Small intestine (tissue), 7 donors: ENCODE measurements around the gene CAPN8. TPM values are rescaled to one million over a fixed set of nuclear protein-coding genes. Genes with fewer than 3 reads are reported as not detected.

Source experiments
- DNase-seq, 2 donors: peaks; one replicate each; pipeline versions ENCODE4 v3.0.0 to v3.0.0-alpha.2; 2013
- FAIRE-seq: peaks from 2 replicates; lab custom pipeline; 2012; peaks lifted over from hg19 to GRCh38; lab: Jason Lieb, UNC
- H3K27ac ChIP-seq, 3 donors: one replicate each; pipeline ENCODE4 v1.5.1; 2013; ENCODE audit warnings: low read length in 2 of 3, mild to moderate bottlenecking in 2 of 3, control low read depth in 1 of 3, inconsistent platforms in 1 of 3, low read depth in 1 of 3, moderate library complexity in 1 of 3
- H3K27me3 ChIP-seq, 3 donors: one replicate each; pipeline ENCODE4 v1.6.1; 2013; ENCODE audit warnings: low read length in 3 of 3, inconsistent platforms in 1 of 3; ENCODE audit not compliant: control insufficient read depth in 3 of 3, insufficient read depth in 3 of 3
- H3K36me3 ChIP-seq, 3 donors: one replicate each; pipeline ENCODE4 v1.6.1; 2013; ENCODE audit warnings: low read length in 3 of 3, inconsistent platforms in 1 of 3, low read depth in 1 of 3, mild to moderate bottlenecking in 1 of 3, moderate library complexity in 1 of 3; ENCODE audit not compliant: control insufficient read depth in 3 of 3, insufficient read depth in 2 of 3
- H3K4me1 ChIP-seq, 3 donors: one replicate each; pipeline ENCODE4 v1.6.1; 2013; ENCODE audit warnings: low read length in 2 of 3, inconsistent platforms in 1 of 3, low read depth in 1 of 3, mild to moderate bottlenecking in 1 of 3, moderate library complexity in 1 of 3; ENCODE audit not compliant: control insufficient read depth in 3 of 3, insufficient read depth in 2 of 3
- H3K4me3 ChIP-seq, 3 donors: one replicate each; pipeline ENCODE4 v1.5.1; 2013; ENCODE audit warnings: low read length in 3 of 3, control low read depth in 1 of 3, inconsistent platforms in 1 of 3, low read depth in 1 of 3, mild to moderate bottlenecking in 1 of 3, moderate library complexity in 1 of 3
- H3K9me3 ChIP-seq, 2 donors: one replicate each; pipeline ENCODE4 v1.6.1; 2013; ENCODE audit warnings: low read depth in 1 of 2, low read length in 1 of 2; ENCODE audit not compliant: control insufficient read depth in 2 of 2, insufficient read depth in 1 of 2
- WGBS, 3 donors: extraction: QIAGEN DNeasy Blood & Tissue Kit; methylation state at CpG; one replicate each; pipeline ENCODE4 v1.1.7; 2013; 5-methylcytosine and 5-hydroxymethylcytosine counted together
- polyA plus RNA-seq, 4 donors: library from polyadenylated mRNA; stranded (reverse) in 3 of 4; unstranded in 1 of 4; fragments of 200-250 nt in 3 of 4; fragments of 120-200 nt in 1 of 4; gene quantifications; one replicate each; pipeline versions ENCODE4 v1.2.1 to v1.2.3, GENCODE V29; 2013
- donor health status: healthy with polysubstance abuse.
- donor health status: control.
- donor health status: control.
- donor health status: Bipolar disorder and iron deficiency.
- donor health status: healthy.

The CAPN8 gene
- polyA plus RNA-seq, 4 donors = 5.1 to 14.8 (median 11.8) TPM

DNA sequence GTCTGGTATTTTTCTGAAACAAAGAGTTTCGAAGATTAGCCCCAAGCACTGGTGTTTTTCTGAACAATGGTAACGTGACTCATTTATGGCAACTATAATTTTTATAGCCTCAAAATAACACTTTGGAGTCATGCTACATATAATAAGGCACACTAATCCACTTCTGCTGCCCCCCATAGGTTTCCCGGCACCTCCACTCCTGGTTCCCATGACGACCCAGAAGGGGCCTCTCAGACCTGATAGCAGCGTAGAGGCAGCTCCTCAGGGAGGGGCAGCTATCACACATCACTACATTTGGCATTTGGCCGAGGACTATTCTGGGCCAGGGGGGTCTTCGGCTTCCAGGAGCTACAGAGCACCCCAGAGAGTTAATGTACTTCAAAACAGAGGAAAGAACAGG is 23.3 kb downstream of the CAPN8 start:
- no peaks in the 10 kb centered on the region for H3K36me3 ChIP-seq
- H3K27me3 ChIP-seq = no peaks in the 10 kb centered on the region
- no peaks in the 10 kb centered on the region for H3K9me3 ChIP-seq
- 22 to 48% (median 29%) methylated on average over 7 of the region's 7 CpGs for WGBS, 3 donors
- peak overlapping the region in 1 of 3 donors; percentile 11 for H3K27ac ChIP-seq
- FAIRE-seq (no peak), DNase-seq (peak in 1 of 2 donors; percentile 54)
- H3K4me3 ChIP-seq = no peak overlapping the region
- H3K4me1 ChIP-seq = peaks cover 0 to 14% (median 5%) of the 10 kb centered on the region in 3 donors

DNA sequence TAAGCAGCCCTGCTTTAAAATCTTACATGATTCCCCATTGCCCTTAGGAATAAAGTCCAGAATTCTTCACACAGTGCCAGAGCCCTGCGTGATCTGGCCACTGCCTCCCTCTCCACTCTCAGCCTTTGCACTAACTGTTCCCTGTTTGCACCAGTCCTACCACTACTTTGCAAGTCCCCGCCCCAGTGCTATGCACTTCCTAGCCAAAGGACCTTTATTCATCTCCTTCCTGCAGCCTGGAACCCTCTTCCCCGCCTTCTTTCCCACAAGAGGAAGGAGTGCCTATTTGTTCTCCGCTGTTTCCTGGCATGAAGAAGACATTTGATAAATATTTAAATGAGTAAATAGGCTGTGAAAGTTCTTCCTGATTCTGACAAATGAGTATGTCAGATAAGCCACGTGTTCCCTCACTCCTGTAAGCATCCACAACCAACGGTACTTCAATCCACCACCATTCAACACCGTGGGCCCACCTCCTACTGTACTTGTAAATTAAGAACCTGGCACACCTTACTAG is 23.9 kb downstream of the CAPN8 start:
- WGBS, 3 donors = 8 to 46% (median 31%) methylated on average over 7 of the region's 7 CpGs
- FAIRE-seq = no peak
- Histone ChIP-seq H3K27ac (peak overlapping the region in 1 of 3 donors; percentile 59), H3K9me3 (no peaks in the 10 kb centered on the region), H3K4me1 (peaks cover 0 to 14% (median 5%) of the 10 kb centered on the region in 3 donors), H3K36me3 (no peaks in the 10 kb centered on the region), H3K27me3 (no peaks in the 10 kb centered on the region), H3K4me3 (no peak overlapping the region)
- peak; percentile 48 to 96 for DNase-seq

- peaks cover 0 to 14% (median 5%) of the 10 kb centered on the region in 3 donors for H3K4me1 ChIP-seq
- no peak overlapping the region for H3K27ac ChIP-seq
- H3K27me3 ChIP-seq = no peaks in the 10 kb centered on the region
- H3K36me3 ChIP-seq = no peaks in the 10 kb centered on the region
- 35 to 37% (median 36%) methylated on average over 2 of the region's 2 CpGs for WGBS, 3 donors
- peaks cover 0 to 6% of the 10 kb centered on the region in 2 donors for H3K9me3 ChIP-seq
- no peak for FAIRE-seq
- H3K4me3 ChIP-seq = no peak overlapping the region
- DNase-seq = peak in 1 of 2 donors; percentile 75
Measured at GRCh38 chr1:223639331-223639749, 26.2 kb downstream of the CAPN8 start.

DNA sequence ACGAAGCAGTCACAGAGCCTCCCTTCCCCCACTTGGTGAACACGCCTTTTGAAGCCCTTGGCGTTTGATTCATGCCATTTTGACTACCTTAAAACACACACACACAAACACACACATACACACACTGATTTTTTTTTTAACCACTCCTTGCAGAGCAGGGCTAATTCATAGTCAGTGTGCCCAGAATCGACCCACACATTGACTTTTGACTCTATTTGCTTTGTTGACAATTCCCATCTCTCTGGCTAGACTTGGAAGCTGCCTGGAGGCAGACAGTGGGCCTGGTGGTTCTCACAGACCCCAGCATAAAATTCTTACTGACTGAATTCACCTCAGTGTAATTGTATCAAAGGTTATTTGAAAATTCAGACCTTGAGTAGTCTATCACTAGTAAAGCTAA is 30.3 kb downstream of the CAPN8 start:
- no peak overlapping the region for H3K4me3 ChIP-seq
- no peaks in the 10 kb centered on the region for H3K4me1 ChIP-seq
- FAIRE-seq (no peak), DNase-seq (no peak)
- H3K27me3 ChIP-seq = peaks cover 0 to 2% (median 0%) of the 10 kb centered on the region in 3 donors
- no peak overlapping the region for H3K27ac ChIP-seq
- WGBS, 3 donors = 58 to 67% (median 65%) methylated on average over 4 of the region's 4 CpGs
- H3K9me3 ChIP-seq = peaks cover 0 to 10% of the 10 kb centered on the region in 2 donors
- H3K36me3 ChIP-seq = no peaks in the 10 kb centered on the region

- Histone ChIP-seq H3K27ac (no peak overlapping the region), H3K36me3 (no peaks in the 10 kb centered on the region), H3K9me3 (peaks cover 0 to 10% of the 10 kb centered on the region in 2 donors), H3K4me3 (no peak overlapping the region), H3K4me1 (no peaks in the 10 kb centered on the region), H3K27me3 (peaks cover 0 to 2% (median 0%) of the 10 kb centered on the region in 3 donors)
- FAIRE-seq (no peak), DNase-seq (no peak)
- WGBS, 3 donors = 65 to 84% (median 75%) methylated on average over 4 of the region's 4 CpGs
Measured at GRCh38 chr1:223634423-223634822, 31.1 kb downstream of the CAPN8 start.

- WGBS, 3 donors = 52 to 83% (median 75%) methylated on average over 6 of the region's 6 CpGs
- Histone ChIP-seq H3K4me3 (no peak overlapping the region), H3K27ac (no peak overlapping the region), H3K27me3 (peaks cover 0 to 2% (median 0%) of the 10 kb centered on the region in 3 donors), H3K36me3 (no peaks in the 10 kb centered on the region), H3K9me3 (peaks cover 0 to 10% of the 10 kb centered on the region in 2 donors), H3K4me1 (no peaks in the 10 kb centered on the region)
- DNase-seq (no peak), FAIRE-seq (no peak)
Measured at GRCh38 chr1:223631956-223632355, 33.5 kb downstream of the CAPN8 start.

DNA sequence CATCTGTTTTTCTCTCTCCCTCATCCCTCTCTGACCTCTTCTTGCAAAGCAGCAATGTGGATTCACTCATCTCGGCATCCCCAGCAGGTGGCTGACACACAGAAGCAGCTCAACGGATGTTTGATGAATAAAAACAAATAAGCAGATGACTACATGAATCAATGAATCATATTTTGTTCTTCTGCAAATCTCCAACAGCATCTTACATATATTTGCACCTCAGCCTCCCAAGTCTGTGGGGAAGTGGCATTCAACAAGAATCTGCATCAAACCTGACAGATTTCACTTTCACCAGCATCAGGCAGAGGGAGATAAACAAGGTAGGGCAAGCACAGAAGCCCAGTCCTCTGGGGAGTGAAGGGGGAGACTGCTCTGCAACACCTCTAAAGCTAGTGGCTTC is 34.0 kb downstream of the CAPN8 start:
- Histone ChIP-seq H3K4me1 (no peaks in the 10 kb centered on the region), H3K9me3 (peaks cover 0 to 10% of the 10 kb centered on the region in 2 donors), H3K27ac (no peak overlapping the region), H3K36me3 (no peaks in the 10 kb centered on the region), H3K27me3 (peaks cover 0 to 2% (median 0%) of the 10 kb centered on the region in 3 donors), H3K4me3 (no peak overlapping the region)
- DNase-seq = no peak
- FAIRE-seq = no peak
- WGBS, 3 donors = 22 to 44% (median 23%) methylated on average over 2 of the region's 2 CpGs

DNA sequence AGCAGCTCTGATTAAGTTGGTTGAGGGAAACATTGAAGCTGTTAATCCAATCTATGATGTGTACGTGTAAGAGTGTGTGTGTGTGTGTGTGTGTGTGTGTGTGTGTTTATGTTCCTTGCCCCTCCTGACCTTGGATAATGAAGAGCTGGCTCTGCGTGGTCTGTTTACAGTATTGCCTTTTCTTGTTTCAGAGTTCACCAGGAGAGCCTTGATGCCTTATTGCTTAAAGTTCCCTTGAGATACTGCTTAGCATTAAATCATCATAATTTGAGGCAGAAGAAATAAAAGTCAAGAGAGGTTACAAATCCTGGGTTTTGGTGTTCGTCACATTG is 36.4 kb downstream of the CAPN8 start:
- Histone ChIP-seq H3K9me3 (peaks cover 0 to 2% of the 10 kb centered on the region in 2 donors), H3K36me3 (no peaks in the 10 kb centered on the region), H3K27ac (no peak overlapping the region), H3K27me3 (peaks cover 0 to 2% (median 0%) of the 10 kb centered on the region in 3 donors), H3K4me1 (no peaks in the 10 kb centered on the region), H3K4me3 (no peak overlapping the region)
- no peak for FAIRE-seq
- no peak for DNase-seq
- 37 to 62% (median 48%) methylated on average over 3 of the region's 3 CpGs for WGBS, 3 donors
